Esophagus (tissue), 2 donors: Measurements from ENCODE around the gene GINS2. TPM values are rescaled to one million over a fixed set of nuclear protein-coding genes. Genes with fewer than 3 reads are reported as not detected.

ENCODE experiments used
- H3K27ac ChIP-seq, 2 donors: one replicate each; pipeline ENCODE4 v1.5.1; 2013; ENCODE audit warnings: low read depth in 2 of 2, mild to moderate bottlenecking in 2 of 2, inconsistent platforms in 1 of 2, low read length in 1 of 2, moderate library complexity in 1 of 2
- H3K27me3 ChIP-seq, 2 donors: one replicate each; pipeline ENCODE4 v1.6.1; 2013; ENCODE audit warnings: low read length in 2 of 2, control low read depth in 1 of 2, mild to moderate bottlenecking in 1 of 2; ENCODE audit not compliant: insufficient read depth in 2 of 2, control insufficient read depth in 1 of 2
- H3K36me3 ChIP-seq, 2 donors: one replicate each; pipeline ENCODE4 v1.6.1; 2013; ENCODE audit warnings: low read length in 1 of 2; ENCODE audit not compliant: control insufficient read depth in 2 of 2, insufficient read depth in 2 of 2
- H3K4me1 ChIP-seq, 2 donors: one replicate each; pipeline ENCODE4 v1.6.1; 2013; ENCODE audit warnings: low read length in 1 of 2; ENCODE audit not compliant: control insufficient read depth in 2 of 2, insufficient read depth in 2 of 2
- H3K4me3 ChIP-seq, 2 donors: one replicate each; pipeline ENCODE4 v1.5.1; 2013; ENCODE audit warnings: low read length in 2 of 2, mild to moderate bottlenecking in 2 of 2, low read depth in 1 of 2, moderate library complexity in 1 of 2
- H3K9me3 ChIP-seq, 2 donors: one replicate each; pipeline ENCODE4 v1.6.1; 2013; ENCODE audit warnings: mild to moderate bottlenecking in 2 of 2, low read depth in 1 of 2, low read length in 1 of 2, moderate library complexity in 1 of 2; ENCODE audit not compliant: control insufficient read depth in 2 of 2, insufficient read depth in 1 of 2
- WGBS, 2 donors: extraction: QIAGEN DNeasy Blood & Tissue Kit; methylation state at CpG; one replicate each; pipeline ENCODE4 v1.1.7; 2013; 5-methylcytosine and 5-hydroxymethylcytosine counted together
- polyA plus RNA-seq, 2 donors: library from polyadenylated mRNA; stranded (reverse); fragments of 200-250 nt; gene quantifications; one replicate each; pipeline ENCODE4 v1.2.3, GENCODE V29; 2013
- donor health status: healthy with polysubstance abuse.
- donor health status: Bipolar disorder and iron deficiency.

Gene GINS2
- polyA plus RNA-seq, 2 donors = 3.2 to 6.6 TPM

GRCh38 chr16:85674418-85674755 lies 14.4 kb downstream of the GINS2 start:
- H3K36me3 ChIP-seq = peaks cover 0 to 30% of the 10 kb centered on the region in 2 donors

GRCh38 chr16:85673529-85674417 lies 15.0 kb downstream of the GINS2 start:
- Histone ChIP-seq H3K27me3 (no peaks in the 10 kb centered on the region), H3K27ac (no peak overlapping the region), H3K9me3 (no peaks in the 10 kb centered on the region), H3K4me3 (no peak overlapping the region), H3K36me3 (peaks cover 1 to 33% of the 10 kb centered on the region in 2 donors), H3K4me1 (no peaks in the 10 kb centered on the region)
- WGBS, 2 donors = 41 to 55% methylated on average over 19 of the region's 19 CpGs

More at GRCh38 chr16:85674418-85674755, 14.4 kb downstream of the GINS2 start:
- Histone ChIP-seq H3K27me3 (no peaks in the 10 kb centered on the region), H3K9me3 (no peaks in the 10 kb centered on the region), H3K27ac (no peak overlapping the region), H3K4me1 (no peaks in the 10 kb centered on the region), H3K4me3 (no peak overlapping the region)
- 61 to 76% methylated on average over 4 of the region's 4 CpGs for WGBS, 2 donors

GRCh38 chr16:85670840-85671239 lies 17.9 kb downstream of the GINS2 start:
- WGBS, 2 donors = 96 to 97% methylated on average over 14 of the region's 14 CpGs

GRCh38 chr16:85668676-85669424 lies 19.9 kb downstream of the GINS2 start:
- 90 to 92% methylated on average over 10 of the region's 10 CpGs for WGBS, 2 donors

More at GRCh38 chr16:85670840-85671239, 17.9 kb downstream of the GINS2 start:
- Histone ChIP-seq H3K36me3 (peaks cover 19 to 54% of the 10 kb centered on the region in 2 donors), H3K4me3 (no peak overlapping the region), H3K4me1 (no peaks in the 10 kb centered on the region), H3K27ac (no peak overlapping the region), H3K27me3 (no peaks in the 10 kb centered on the region), H3K9me3 (no peaks in the 10 kb centered on the region)

GRCh38 chr16:85667841-85668413 lies 20.8 kb downstream of the GINS2 start:
- H3K9me3 ChIP-seq = no peaks in the 10 kb centered on the region
- no peaks in the 10 kb centered on the region for H3K27me3 ChIP-seq
- peaks cover 44 to 70% of the 10 kb centered on the region in 2 donors for H3K36me3 ChIP-seq
- WGBS, 2 donors = 88 to 93% methylated on average over 16 of the region's 16 CpGs
- no peaks in the 10 kb centered on the region for H3K4me1 ChIP-seq
- H3K27ac ChIP-seq = no peak overlapping the region
- H3K4me3 ChIP-seq = no peak overlapping the region

More at GRCh38 chr16:85668676-85669424, 19.9 kb downstream of the GINS2 start:
- Histone ChIP-seq H3K4me1 (no peaks in the 10 kb centered on the region), H3K27ac (no peak overlapping the region), H3K36me3 (peaks cover 36 to 64% of the 10 kb centered on the region in 2 donors), H3K27me3 (no peaks in the 10 kb centered on the region), H3K4me3 (no peak overlapping the region), H3K9me3 (no peaks in the 10 kb centered on the region)

- no peaks in the 10 kb centered on the region for H3K4me1 ChIP-seq
- H3K36me3 ChIP-seq = peaks cover 49 to 76% of the 10 kb centered on the region in 2 donors
- H3K9me3 ChIP-seq = no peaks in the 10 kb centered on the region
- H3K27me3 ChIP-seq = no peaks in the 10 kb centered on the region
- H3K4me3 ChIP-seq = no peak overlapping the region
- WGBS, 2 donors = 89 to 91% methylated on average over 9 of the region's 9 CpGs
- no peak overlapping the region for H3K27ac ChIP-seq
These were observed 21.5 kb downstream of the GINS2 start for GRCh38 chr16:85667261-85667660.

- Histone ChIP-seq H3K4me1 (no peaks in the 10 kb centered on the region), H3K9me3 (no peaks in the 10 kb centered on the region), H3K4me3 (no peak overlapping the region), H3K27me3 (no peaks in the 10 kb centered on the region), H3K36me3 (peaks cover 49 to 78% of the 10 kb centered on the region in 2 donors), H3K27ac (no peak overlapping the region)
- WGBS, 2 donors = 73 to 81% methylated on average over 13 of the region's 13 CpGs
These were observed 22.8 kb downstream of the GINS2 start for GRCh38 chr16:85665929-85666328.

- peaks cover 49 to 78% of the 10 kb centered on the region in 2 donors for H3K36me3 ChIP-seq
- WGBS, 2 donors = 90 to 91% methylated on average over 12 of the region's 12 CpGs
These were observed 23.4 kb downstream of the GINS2 start for GRCh38 chr16:85665373-85665740.

GRCh38 chr16:85664580-85665372 lies 24.0 kb downstream of the GINS2 start:
- 93 to 94% methylated on average over 27 of the region's 27 CpGs for WGBS, 2 donors
- H3K36me3 ChIP-seq = peaks cover 49 to 77% of the 10 kb centered on the region in 2 donors
- no peaks in the 10 kb centered on the region for H3K9me3 ChIP-seq
- no peaks in the 10 kb centered on the region for H3K27me3 ChIP-seq
- no peak overlapping the region for H3K27ac ChIP-seq
- no peaks in the 10 kb centered on the region for H3K4me1 ChIP-seq
- no peak overlapping the region for H3K4me3 ChIP-seq

More at GRCh38 chr16:85665373-85665740, 23.4 kb downstream of the GINS2 start:
- Histone ChIP-seq H3K4me3 (no peak overlapping the region), H3K4me1 (no peaks in the 10 kb centered on the region), H3K27ac (no peak overlapping the region), H3K9me3 (no peaks in the 10 kb centered on the region), H3K27me3 (no peaks in the 10 kb centered on the region)
